HG03558 (cell line): ENCODE results near the gene SAP30.
A peak's percentile ranks its signal among the peaks of the same experiment; 100 is the strongest.

ENCODE experiments used
- ATAC-seq: cut with Tn5 transposase; IDR thresholded peaks from one replicate; pipeline ENCODE4 v1.9.1; 2021; ENCODE audit warnings: moderate number of reproducible peaks; ENCODE audit not compliant: unreplicated experiment; ENCODE audit errors: extremely low read depth

SAP30 gene

GRCh38 chr4:173370477-173371291, at the start of gene SAP30:
Gene SAP30 (plus strand): TSS chr4:173370954. CDS start chr4:173371183, 229 bp downstream.
- peak; percentile 44 for ATAC-seq

- ATAC-seq = no peak
Observed at GRCh38 chr4:173325007-173325736, 45.6 kb upstream of the SAP30 start.

- no peak for ATAC-seq
Observed at GRCh38 chr4:173328236-173328901, 42.4 kb upstream of the SAP30 start.

- no peak for ATAC-seq
Observed at GRCh38 chr4:173330590-173330989, 40.2 kb upstream of the SAP30 start.

- no peak for ATAC-seq
Observed at GRCh38 chr4:173332021-173332487, 38.7 kb upstream of the SAP30 start.

GRCh38 chr4:173332963-173333657, 37.6 kb upstream of the SAP30 start:
- ATAC-seq = no peak

- ATAC-seq = no peak
Observed at GRCh38 chr4:173333658-173334084, 37.1 kb upstream of the SAP30 start.

- peak; percentile 81 for ATAC-seq
Observed at GRCh38 chr4:173334085-173334890, 36.5 kb upstream of the SAP30 start, which contains the start of gene HMGB2. Gene HMGB2 (minus strand): TSS chr4:173334358. CDS start chr4:173333649, 709 bp downstream.

- peak; percentile 24 for ATAC-seq
Observed at GRCh38 chr4:173334891-173335752, 35.6 kb upstream of the SAP30 start.

- no peak for ATAC-seq
Observed at GRCh38 chr4:173337463-173337862, 33.3 kb upstream of the SAP30 start.

- ATAC-seq = no peak
Observed at GRCh38 chr4:173343832-173344397, 26.8 kb upstream of the SAP30 start.

- ATAC-seq = no peak
Observed at GRCh38 chr4:173345648-173346047, 25.1 kb upstream of the SAP30 start.

GRCh38 chr4:173346074-173346473, 24.7 kb upstream of the SAP30 start:
- ATAC-seq = no peak

- ATAC-seq = no peak
Observed at GRCh38 chr4:173347467-173347866, 23.3 kb upstream of the SAP30 start.

- no peak for ATAC-seq
Observed at GRCh38 chr4:173357939-173358338, 12.8 kb upstream of the SAP30 start.

GRCh38 chr4:173360587-173361221, 10.1 kb upstream of the SAP30 start:
- no peak for ATAC-seq

- ATAC-seq = no peak
Observed at GRCh38 chr4:173362666-173363065, 8.1 kb upstream of the SAP30 start.
